ENCODE data around the gene ZSWIM1. TPM values are rescaled to one million over a fixed set of nuclear protein-coding genes. Genes with fewer than 3 reads are reported as not detected.

ZSWIM1 gene
- total and polyA plus RNA-seq, 2 of the 13 experiments (the other 11 are each of a cell fraction or from before 2014, with no cell fraction given) = 9.5 to 11.7 TPM

DNA sequence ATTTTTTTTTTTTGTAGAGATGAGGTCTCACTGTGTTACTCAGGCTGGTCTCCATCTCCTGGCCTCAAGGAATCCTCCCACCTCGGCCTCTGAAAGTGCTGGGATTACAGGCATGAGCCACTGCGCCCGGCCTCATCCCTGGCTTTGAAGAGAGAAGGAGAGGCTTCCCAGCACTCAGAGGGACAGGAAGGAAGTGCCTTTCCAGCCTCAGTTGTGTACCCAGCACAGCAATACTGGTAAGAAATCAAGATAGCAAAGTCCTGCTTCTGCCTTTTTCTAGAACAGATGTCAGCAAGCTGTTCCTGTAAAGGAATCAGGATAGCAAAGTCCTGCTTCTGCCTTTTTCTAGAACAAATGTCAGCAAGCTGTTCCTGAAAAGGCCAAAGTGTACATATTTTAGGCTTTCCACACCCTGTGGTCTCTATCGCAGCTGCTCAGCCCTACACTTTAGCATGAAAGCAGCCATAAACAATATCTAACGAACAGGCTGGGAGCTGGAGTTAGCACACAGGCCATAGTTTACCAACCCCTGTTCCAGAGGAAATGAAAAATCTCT is 37.2 kb downstream of the ZSWIM1 start (continued):
- no peak for TF ChIP-seq TCF7L2 (IDR thresholded peaks at IDR 0.05; ENCODE audit: low read depth, low read length)
- TF ChIP-seq, protein P1, sequence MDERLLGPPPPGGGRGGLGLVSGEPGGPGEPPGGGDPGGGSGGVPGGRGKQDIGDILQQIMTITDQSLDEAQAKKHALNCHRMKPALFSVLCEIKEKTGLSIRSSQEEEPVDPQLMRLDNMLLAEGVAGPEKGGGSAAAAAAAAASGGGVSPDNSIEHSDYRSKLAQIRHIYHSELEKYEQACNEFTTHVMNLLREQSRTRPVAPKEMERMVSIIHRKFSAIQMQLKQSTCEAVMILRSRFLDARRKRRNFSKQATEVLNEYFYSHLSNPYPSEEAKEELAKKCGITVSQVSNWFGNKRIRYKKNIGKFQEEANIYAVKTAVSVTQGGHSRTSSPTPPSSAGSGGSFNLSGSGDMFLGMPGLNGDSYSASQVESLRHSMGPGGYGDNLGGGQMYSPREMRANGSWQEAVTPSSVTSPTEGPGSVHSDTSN (CRISPR knock-in tag; IDR thresholded peaks at IDR 0.05) = no peak
- no peak for TF ChIP-seq HMGA1 (CRISPR knock-in tag; conservative IDR thresholded peaks at IDR 0.05)
- no peak for TF ChIP-seq NKX3-1 (CRISPR knock-in tag; IDR thresholded peaks at IDR 0.05)
- no peak for TF ChIP-seq E2F2 (CRISPR knock-in tag; IDR thresholded peaks at IDR 0.05; ENCODE audit: borderline replicate concordance)
- no peak for TF ChIP-seq ZNF883 (CRISPR knock-in tag; IDR thresholded peaks at IDR 0.05; ENCODE audit: not compliant biosample characterization)
- no peak for TF ChIP-seq TEAD3 (CRISPR knock-in tag; optimal IDR thresholded peaks at IDR 0.05; ENCODE audit: borderline replicate concordance)
- no peak for TF ChIP-seq IRX3 (CRISPR knock-in tag; IDR thresholded peaks at IDR 0.05; ENCODE audit: borderline replicate concordance, low read depth)
- no peak for TF ChIP-seq ZNF7 (CRISPR knock-in tag; IDR thresholded peaks at IDR 0.05)
- TF ChIP-seq MEIS1 (CRISPR knock-in tag; IDR thresholded peaks at IDR 0.05; ENCODE audit: borderline replicate concordance) = no peak
- TF ChIP-seq, protein P2, sequence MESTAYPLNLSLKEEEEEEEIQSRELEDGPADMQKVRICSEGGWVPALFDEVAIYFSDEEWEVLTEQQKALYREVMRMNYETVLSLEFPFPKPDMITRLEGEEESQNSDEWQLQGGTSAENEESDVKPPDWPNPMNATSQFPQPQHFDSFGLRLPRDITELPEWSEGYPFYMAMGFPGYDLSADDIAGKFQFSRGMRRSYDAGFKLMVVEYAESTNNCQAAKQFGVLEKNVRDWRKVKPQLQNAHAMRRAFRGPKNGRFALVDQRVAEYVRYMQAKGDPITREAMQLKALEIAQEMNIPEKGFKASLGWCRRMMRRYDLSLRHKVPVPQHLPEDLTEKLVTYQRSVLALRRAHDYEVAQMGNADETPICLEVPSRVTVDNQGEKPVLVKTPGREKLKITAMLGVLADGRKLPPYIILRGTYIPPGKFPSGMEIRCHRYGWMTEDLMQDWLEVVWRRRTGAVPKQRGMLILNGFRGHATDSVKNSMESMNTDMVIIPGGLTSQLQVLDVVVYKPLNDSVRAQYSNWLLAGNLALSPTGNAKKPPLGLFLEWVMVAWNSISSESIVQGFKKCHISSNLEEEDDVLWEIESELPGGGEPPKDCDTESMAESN (CRISPR knock-in tag; conservative IDR thresholded peaks at IDR 0.05) = no peak
- TF ChIP-seq GMEB2 (CRISPR knock-in tag; IDR thresholded peaks at IDR 0.05; ENCODE audit: low read depth) = no peak
- TF ChIP-seq NFYC (CRISPR knock-in tag; IDR thresholded peaks at IDR 0.05) = no peak
- TF ChIP-seq ZMYM4 (CRISPR knock-in tag; IDR thresholded peaks at IDR 0.05) = no peak
- 0 out of 2 replicates have a peak, but pooled peaks have one; percentile 36 for TF ChIP-seq ZNF160 (CRISPR knock-in tag; IDR thresholded peaks at IDR 0.05)
- TF ChIP-seq, protein P3, sequence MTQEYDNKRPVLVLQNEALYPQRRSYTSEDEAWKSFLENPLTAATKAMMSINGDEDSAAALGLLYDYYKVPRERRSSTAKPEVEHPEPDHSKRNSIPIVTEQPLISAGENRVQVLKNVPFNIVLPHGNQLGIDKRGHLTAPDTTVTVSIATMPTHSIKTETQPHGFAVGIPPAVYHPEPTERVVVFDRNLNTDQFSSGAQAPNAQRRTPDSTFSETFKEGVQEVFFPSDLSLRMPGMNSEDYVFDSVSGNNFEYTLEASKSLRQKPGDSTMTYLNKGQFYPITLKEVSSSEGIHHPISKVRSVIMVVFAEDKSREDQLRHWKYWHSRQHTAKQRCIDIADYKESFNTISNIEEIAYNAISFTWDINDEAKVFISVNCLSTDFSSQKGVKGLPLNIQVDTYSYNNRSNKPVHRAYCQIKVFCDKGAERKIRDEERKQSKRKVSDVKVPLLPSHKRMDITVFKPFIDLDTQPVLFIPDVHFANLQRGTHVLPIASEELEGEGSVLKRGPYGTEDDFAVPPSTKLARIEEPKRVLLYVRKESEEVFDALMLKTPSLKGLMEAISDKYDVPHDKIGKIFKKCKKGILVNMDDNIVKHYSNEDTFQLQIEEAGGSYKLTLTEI (CRISPR knock-in tag; conservative IDR thresholded peaks at IDR 0.05) = no peak
- no peak for TF ChIP-seq CBX1 (IDR thresholded peaks at IDR 0.05; ENCODE audit: low read depth)
- TF ChIP-seq, protein P4, sequence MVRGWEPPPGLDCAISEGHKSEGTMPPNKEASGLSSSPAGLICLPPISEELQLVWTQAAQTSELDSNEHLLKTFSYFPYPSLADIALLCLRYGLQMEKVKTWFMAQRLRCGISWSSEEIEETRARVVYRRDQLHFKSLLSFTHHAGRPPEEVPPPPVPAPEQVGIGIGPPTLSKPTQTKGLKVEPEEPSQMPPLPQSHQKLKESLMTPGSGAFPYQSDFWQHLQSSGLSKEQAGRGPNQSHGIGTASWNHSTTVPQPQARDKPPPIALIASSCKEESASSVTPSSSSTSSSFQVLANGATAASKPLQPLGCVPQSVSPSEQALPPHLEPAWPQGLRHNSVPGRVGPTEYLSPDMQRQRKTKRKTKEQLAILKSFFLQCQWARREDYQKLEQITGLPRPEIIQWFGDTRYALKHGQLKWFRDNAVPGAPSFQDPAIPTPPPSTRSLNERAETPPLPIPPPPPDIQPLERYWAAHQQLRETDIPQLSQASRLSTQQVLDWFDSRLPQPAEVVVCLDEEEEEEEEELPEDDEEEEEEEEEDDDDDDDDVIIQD (CRISPR knock-in tag; IDR thresholded peaks at IDR 0.05; ENCODE audit: low read depth) = 0 out of 2 replicates have a peak, but pooled peaks have one; percentile 34
- TF ChIP-seq ZNF224 (CRISPR knock-in tag; IDR thresholded peaks at IDR 0.05) = no peak
- TF ChIP-seq PRPF4 (IDR thresholded peaks at IDR 0.05; ENCODE audit: low read depth, low read length, poor library complexity, severe bottlenecking) = no peak
- TF ChIP-seq ZNF670 (CRISPR knock-in tag; IDR thresholded peaks at IDR 0.05; ENCODE audit: borderline replicate concordance) = no peak
- no peak for TF ChIP-seq GABPB1 (CRISPR knock-in tag; IDR thresholded peaks at IDR 0.05)
